Mucosa of descending colon (tissue), 3 donors: ENCODE data around the gene CAST. TPM values are rescaled to one million over a fixed set of nuclear protein-coding genes. Genes with fewer than 3 reads are reported as not detected.
A peak's percentile ranks its signal among the peaks of the same experiment; 100 is the strongest.
"Not testable (repeated sequence)": the region's sequence is repeated elsewhere in the genome, so short reads cannot be mapped to it uniquely, and the experiment has no call there.

Experiments used
- ATAC-seq: fragments of 200-7000 bp; cut with Tn5 transposase; one replicate; pipeline ENCODE4 v1.9.1; 2020; ENCODE audit warnings: mild to moderate bottlenecking, moderate library complexity
- DNase-seq, 3 donors: peaks; one replicate each; pipeline ENCODE4 v3.0.0-alpha.2; 2020
- H3K36me3 ChIP-seq: fragments of 200-600 bp; one replicate; pipeline ENCODE4 v1.8.0; 2021; ENCODE audit warnings: low read depth, mild to moderate bottlenecking
- H3K4me1 ChIP-seq: fragments of 200-600 bp; one replicate; pipeline ENCODE4 v1.8.0; 2021; ENCODE audit warnings: low read depth, mild to moderate bottlenecking
- H3K4me3 ChIP-seq: fragments of 200-600 bp; one replicate; pipeline ENCODE4 v1.8.0; 2021; ENCODE audit warnings: mild to moderate bottlenecking
- H3K9me3 ChIP-seq: fragments of 200-600 bp; one replicate; pipeline ENCODE4 v1.8.0; 2021; ENCODE audit warnings: mild to moderate bottlenecking
- CTCF ChIP-seq: fragments of 200-600 bp; IDR thresholded peaks from one replicate; pipeline ENCODE4 v1.8.0; 2022; ENCODE audit warnings: antibody characterized with exemption, mild to moderate bottlenecking
- intact Hi-C, 2 donors: fragments of 100-400 bp; cut with DNase I in 1 of 2; cut with micrococcal nuclease in 1 of 2; formaldehyde crosslinking; loops; one replicate each; pipeline versions ENCODE4 v1.11.0 to v1.11.1; 2022; cut with DNase I, micrococcal nuclease
- long read RNA-seq, 2 donors: library from polyadenylated mRNA; unstranded; transcript quantifications; one replicate each; pipeline ENCODE4 v2.0.0, GENCODE V29; 2019 to 2021
- total RNA-seq, 3 donors: library from RNA; stranded (reverse); fragmentation: NEBNext Ultra II Directional in 2 of 3; extraction: Animal tissue kit (Norgen Biotek cat#: 25700) in 2 of 3; gene quantifications; one replicate each; pipeline versions ENCODE4 v1.2.1 to v1.2.4, GENCODE V29; 2021 to 2023
- donor health status: DM: no; HTN: no; CAD: no; lungs with moderate emphysema.
- donor health status: DM: no; HTN: no; CAD: no.
- donor health status: DM: no; HTN: yes; CAD: no.

CAST gene
- 100 to 1,000 TPM; 348 to 433 (median 372) TPM for total RNA-seq
- long read RNA-seq, donor 1, full-length matches to known transcripts = 15 of 181 reads
- long read RNA-seq, donor 1, partial matches to known transcripts = 62 of 181 reads
- long read RNA-seq, donor 1, other reads (novel, unspliced or antisense) = 104 of 181 reads
- long read RNA-seq, donor 2, full-length matches to known transcripts = 8 of 154 reads
- long read RNA-seq, donor 2, partial matches to known transcripts = 118 of 154 reads
- long read RNA-seq, donor 2, other reads (novel, unspliced or antisense) = 28 of 154 reads

- intact Hi-C loops = no loop called here
- H3K36me3 ChIP-seq = no peaks in the 10 kb centered on the region
- TF ChIP-seq CTCF = no peak
- DNase-seq = peak; percentile 88 to 96 (median 90)
- peaks cover 39% of the 10 kb centered on the region for H3K4me1 ChIP-seq
- H3K4me3 ChIP-seq = peak within 1 kb of the TSS; percentile 79
- peak; percentile 72 for ATAC-seq
- no peaks in the 10 kb centered on the region for H3K9me3 ChIP-seq
Observed at GRCh38 chr5:96661855-96662724, at the start of gene CAST. Gene CAST, plus strand, starts transcription at chr5:96662376. Its CDS starts 47 bp downstream, at chr5:96662423.

GRCh38 chr5:96614110-96614691, 48.0 kb upstream of the CAST start:
- Histone ChIP-seq H3K4me1 (no peaks in the 10 kb centered on the region), H3K9me3 (peaks cover 2% of the 10 kb centered on the region), H3K36me3 (no peaks in the 10 kb centered on the region), H3K4me3 (no peak overlapping the region)
- no peak for TF ChIP-seq CTCF
- DNase-seq (peak in 1 of 3 donors; percentile 88), ATAC-seq (peak; percentile 81)
- intact Hi-C loops = loop anchor here in 1 of 2 donors (10.0 kb wide), 1 partner anchor 71 kb away; no protein-coding TSS in a partner anchor

GRCh38 chr5:96615223-96615622, 47.0 kb upstream of the CAST start:
- Histone ChIP-seq H3K9me3 (peaks cover 2% of the 10 kb centered on the region), H3K4me1 (no peaks in the 10 kb centered on the region), H3K36me3 (no peaks in the 10 kb centered on the region), H3K4me3 (no peak overlapping the region)
- intact Hi-C loops = loop anchor here in 1 of 2 donors (10.0 kb wide), 1 partner anchor 70 kb away; no protein-coding TSS in a partner anchor
- no peak for TF ChIP-seq CTCF
- ATAC-seq (no peak), DNase-seq (no peak)

GRCh38 chr5:96616801-96617200, 45.4 kb upstream of the CAST start:
- intact Hi-C loops = loop anchor here in 1 of 2 donors (10.0 kb wide), 1 partner anchor 68 kb away; no protein-coding TSS in a partner anchor
- Histone ChIP-seq H3K4me3 (no peak overlapping the region), H3K36me3 (no peaks in the 10 kb centered on the region), H3K4me1 (no peaks in the 10 kb centered on the region), H3K9me3 (peaks cover 2% of the 10 kb centered on the region)
- ATAC-seq (peak; percentile 95), DNase-seq (peak; percentile 49 to 59 (median 58))
- no peak for TF ChIP-seq CTCF

GRCh38 chr5:96618311-96619016, 43.7 kb upstream of the CAST start:
- H3K4me3 ChIP-seq, ATAC-seq, H3K4me1 ChIP-seq, H3K36me3 ChIP-seq, H3K9me3 ChIP-seq: not testable (repeated sequence)
- intact Hi-C loops = loop anchor here in 1 of 2 donors (10.0 kb wide), 1 partner anchor 66 kb away; no protein-coding TSS in a partner anchor
- DNase-seq = peak in 2 of 3 donors; percentile 25 to 48
